K562 (cell line): ENCODE results near the gene CUL2. TPM values are rescaled to one million over a fixed set of nuclear protein-coding genes. Genes with fewer than 3 reads are reported as not detected.

ENCODE experiments used
- ATAC-seq: fragments of 200-7000 bp; cut with Tn5 transposase; 3 replicates; pipeline ENCODE4 v1.9.1; 2020; ENCODE audit warnings: moderate library complexity
- BruUV-seq: library from RNA; stranded (reverse); fragments of 400-500 nt; replicated peaks from 2 replicates; lab custom pipeline; 2021; lab: Mats Ljungman, UMichigan
- CTCF ChIA-PET: fragments of 300-600 bp; formaldehyde crosslinking; extraction: SDS; loops from one replicate; lab custom pipeline; 2021; ENCODE audit warnings: low intra/inter-chr PET ratio; lab: Yijun Ruan, JAX
- POLR2A ChIA-PET: fragments of 300-600, 350-650 bp; sonication (Branson Sonifier 250); formaldehyde crosslinking; extraction: SDS; loops from one replicate; lab custom pipeline; 2021; ENCODE audit warnings: antibody characterized with exemption, inconsistent platforms; lab: Yijun Ruan, JAX
- DNase-seq, 4 experiments: peaks; one replicate each; pipeline versions ENCODE4 v3.0.0 to v3.0.0-alpha.2; 2011 to 2018; ENCODE audit warnings: low spot score in 3 of 4, mixed read lengths in 3 of 4; ENCODE audit errors: extremely low read depth in 1 of 4
- FAIRE-seq: peaks from 2 replicates; lab custom pipeline; 2011; peaks lifted over from hg19 to GRCh38; lab: Jason Lieb, UNC
- H2AFZ ChIP-seq: 2 replicates; pipeline ENCODE4 v1.6.0; 2011; ENCODE audit warnings: low read depth, low read length, control low read depth, inconsistent platforms
- H3K27ac ChIP-seq: fragments of 200-600 bp; 3 replicates; pipeline ENCODE4 v1.8.0; 2011; ENCODE audit warnings: low read depth, mild to moderate bottlenecking, control low read depth, inconsistent platforms, low read length, moderate library complexity, mixed read lengths; ENCODE audit errors: extremely low read depth
- H3K27me3 ChIP-seq, 2 experiments: fragments of 300-600 bp in 1 of 2; 2 replicates in 1 of 2; 3 replicates in 1 of 2; pipeline versions ENCODE4 v1.6.0 to v1.8.0; 2011; ENCODE audit warnings: inconsistent platforms in 2 of 2, low read length in 2 of 2, mild to moderate bottlenecking in 1 of 2, mixed read lengths in 1 of 2, moderate library complexity in 1 of 2; ENCODE audit not compliant: control insufficient read depth in 2 of 2, insufficient read depth in 2 of 2
- H3K36me3 ChIP-seq: fragments of 300-600 bp; 3 replicates; pipeline ENCODE4 v1.8.0; 2011; ENCODE audit warnings: mild to moderate bottlenecking, low read length, inconsistent platforms; ENCODE audit not compliant: control insufficient read depth, insufficient read depth
- H3K4me1 ChIP-seq, 2 experiments: fragments of 200-600 bp in 1 of 2; replicated peaks in 1 of 2; 2 replicates in 1 of 2; 3 replicates in 1 of 2; pipeline versions ENCODE4 v1.5.1 to v1.8.0; 2011; ENCODE audit warnings: inconsistent platforms in 2 of 2, low read length in 2 of 2, mild to moderate bottlenecking in 1 of 2, mixed read lengths in 1 of 2, moderate library complexity in 1 of 2; ENCODE audit not compliant: control insufficient read depth in 2 of 2, insufficient read depth in 2 of 2
- H3K4me2 ChIP-seq: 2 replicates; pipeline ENCODE4 v1.6.1; 2011; ENCODE audit warnings: low read length, control low read depth, inconsistent platforms, mixed read lengths; ENCODE audit not compliant: insufficient read depth
- H3K4me3 ChIP-seq: fragments of 200-600 bp; sonication (generic), shearing (Covaris generic); 2 replicates; pipeline ENCODE4 v1.5.1; 2016; ENCODE audit warnings: control low read depth, inconsistent platforms
- H3K79me2 ChIP-seq: fragments of 200-600 bp; 3 replicates; pipeline ENCODE4 v1.8.0; 2011; ENCODE audit warnings: low read length, inconsistent platforms; ENCODE audit not compliant: control insufficient read depth, insufficient read depth
- H3K9ac ChIP-seq, 2 experiments: 2 replicates each; pipeline versions ENCODE4 v1.6.0 to v1.6.1; 2011; ENCODE audit warnings: low read depth in 2 of 2, low read length in 2 of 2, control low read depth in 1 of 2, inconsistent platforms in 1 of 2, mild to moderate bottlenecking in 1 of 2, mixed read lengths in 1 of 2; ENCODE audit not compliant: insufficient read depth in 1 of 2
- H3K9me1 ChIP-seq: one replicate; pipeline ENCODE4 v1.6.0; 2011; ENCODE audit warnings: inconsistent platforms, mild to moderate bottlenecking, low read length, moderate library complexity; ENCODE audit not compliant: control insufficient read depth, insufficient read depth
- H3K9me3 ChIP-seq: replicated peaks from 2 replicates; pipeline ENCODE4 v1.5.1; 2011; ENCODE audit warnings: low read depth, low read length, inconsistent platforms; ENCODE audit not compliant: control insufficient read depth, insufficient read depth
- H4K20me1 ChIP-seq: replicated peaks from 2 replicates; pipeline ENCODE4 v1.6.1; 2011; ENCODE audit warnings: low read length, inconsistent platforms, mixed read lengths; ENCODE audit not compliant: control insufficient read depth, insufficient read depth
- C11orf30 ChIP-seq: fragments of 450-650 bp; IDR thresholded peaks from 2 replicates; pipeline ENCODE4 v1.6.1; 2016; ENCODE audit warnings: low read depth, mild to moderate bottlenecking
- CREBBP ChIP-seq: IDR thresholded peaks from one replicate; pipeline ENCODE4 v1.6.1; 2012; ENCODE audit warnings: low read depth, mild to moderate bottlenecking, control low read depth, inconsistent platforms, low read length
- CTBP1 ChIP-seq: fragments of 450-650 bp; IDR thresholded peaks from 2 replicates; pipeline ENCODE4 v1.6.1; 2016; ENCODE audit warnings: borderline replicate concordance
- FOSL1 ChIP-seq: fragments of 200-800 bp; sonication (Bioruptor generic); conservative IDR thresholded peaks from 2 replicates; pipeline ENCODE4 v1.6.1; 2016; ENCODE audit warnings: missing genetic modification characterization, missing compliant biosample characterization
- MIER1 ChIP-seq: fragments of 450-650 bp; IDR thresholded peaks from 2 replicates; pipeline ENCODE4 v1.6.1; 2016; ENCODE audit warnings: antibody characterized with exemption, mild to moderate bottlenecking, low read depth
- NFE2 ChIP-seq: IDR thresholded peaks from 2 replicates; pipeline ENCODE4 v1.6.1; 2014; ENCODE audit warnings: antibody characterized with exemption, low read depth
- NFXL1 ChIP-seq: fragments of 450-650 bp; formaldehyde crosslinking; IDR thresholded peaks from 2 replicates; pipeline ENCODE4 v1.4.0; 2021; ENCODE audit warnings: mild to moderate bottlenecking
- NR2F6 ChIP-seq: fragments of 450-650 bp; formaldehyde crosslinking; IDR thresholded peaks from 2 replicates; pipeline ENCODE4 v1.4.0; 2020; ENCODE audit warnings: mild to moderate bottlenecking
- RBBP5 ChIP-seq: fragments of 200-600 bp; sonication (generic); IDR thresholded peaks from 2 replicates; pipeline ENCODE4 v1.6.1; 2012; ENCODE audit warnings: borderline replicate concordance, mild to moderate bottlenecking, low read length, control low read depth, inconsistent platforms; ENCODE audit not compliant: insufficient read depth, poor library complexity, severe bottlenecking
- RBFOX2 ChIP-seq: fragments of 200-400 bp; formaldehyde crosslinking; IDR thresholded peaks from 2 replicates; pipeline ENCODE4 v1.6.1; 2017; ENCODE audit warnings: low read depth, mild to moderate bottlenecking, low read length, moderate library complexity
- RFX5 ChIP-seq: IDR thresholded peaks from 2 replicates; pipeline ENCODE4 v1.6.1; 2011; ENCODE audit warnings: low read depth, mild to moderate bottlenecking, improper control_type of control experiment, low read length
- SMARCE1 ChIP-seq: fragments of 450-650 bp; IDR thresholded peaks from 2 replicates; pipeline ENCODE4 v1.7.1; 2016; ENCODE audit warnings: mild to moderate bottlenecking
- SRSF3 ChIP-seq: fragments of 200-400 bp; formaldehyde crosslinking; IDR thresholded peaks from 2 replicates; pipeline ENCODE4 v1.6.1; 2016; ENCODE audit warnings: mild to moderate bottlenecking, low read length, moderate library complexity; ENCODE audit not compliant: insufficient read depth
- TAF9B ChIP-seq: fragments of 450-650 bp; IDR thresholded peaks from 2 replicates; pipeline ENCODE4 v1.6.1; 2018; ENCODE audit warnings: mild to moderate bottlenecking; ENCODE audit not compliant: partially characterized antibody
- TBL1XR1 ChIP-seq, 2 experiments: IDR thresholded peaks; 2 replicates each; pipeline ENCODE4 v1.6.1; 2012; ENCODE audit warnings: improper control_type of control experiment in 2 of 2, low read length in 2 of 2, mild to moderate bottlenecking in 1 of 2
- ZBED1 ChIP-seq: IDR thresholded peaks from 2 replicates; pipeline ENCODE4 v1.6.1; 2014
- ZNF175 ChIP-seq: fragments of 200-800 bp; sonication (Bioruptor generic); IDR thresholded peaks from 2 replicates; pipeline ENCODE4 v1.6.1; 2016; ENCODE audit warnings: low read depth, mild to moderate bottlenecking, missing genetic modification characterization, missing compliant biosample characterization
- WGBS: fragments of 100-300 bp; shearing (Covaris generic); methylation state at CpG from one replicate; pipeline ENCODE4 v1.1.6; 2016; ENCODE audit warnings: low coverage, mixed read lengths; ENCODE audit not compliant: insufficient coverage; ENCODE audit errors: missing lambda C conversion rate; 5-methylcytosine and 5-hydroxymethylcytosine counted together
- in situ Hi-C: fragments of 300-500 bp; cut with MboI; formaldehyde crosslinking; loops from 4 replicates; pipeline ENCODE4 v1.15.0; 2018; ENCODE audit warnings: inconsistent platforms, mixed read lengths
- intact Hi-C: fragments of 100-400 bp; cut with micrococcal nuclease; formaldehyde crosslinking; loops from 2 replicates; pipeline ENCODE4 v1.14.2; 2022
- polyA plus RNA-seq, 8 experiments: library from polyadenylated mRNA; depleted of rRNA in 4 of 8; stranded (reverse) in 5 of 8; unstranded in 3 of 8; fragments of >200 nt; fragmentation: Nextera tagmentation in 2 of 8; fragmentation: Illumina TruSeq in 1 of 8; extraction: Ambion mirVana in 2 of 8; extraction: Trizol in 1 of 8; gene quantifications; 2 replicates each; pipeline versions ENCODE4 v1.2.1 to v1.2.3, GENCODE V29; 2011 to 2014; ENCODE audit warnings: inconsistent platforms in 1 of 8, missing spikeins in 1 of 8
- total RNA-seq, 7 experiments: library from RNA; depleted of rRNA in 6 of 7; stranded (reverse); fragments of >200 nt in 6 of 7; fragmentation: Illumina TruSeq in 2 of 7; extraction: Trizol in 2 of 7; gene quantifications; 2 replicates each; pipeline versions ENCODE4 v1.2.1 to v1.2.3, GENCODE V29; 2011 to 2021; ENCODE audit warnings: low replicate concordance in 1 of 7
- TF ChIP-seq, protein P1 (sequence below), 2 experiments: IDR thresholded peaks; 2 replicates each; pipeline ENCODE4 v1.6.1; 2011; ENCODE audit warnings: borderline replicate concordance in 1 of 2, control low read depth in 1 of 2, low read depth in 1 of 2, low read length in 1 of 2, mild to moderate bottlenecking in 1 of 2, mixed read lengths in 1 of 2, moderate library complexity in 1 of 2; ENCODE audit not compliant: insufficient read depth in 1 of 2, insufficient read length in 1 of 2, poor library complexity in 1 of 2, severe bottlenecking in 1 of 2; ENCODE audit errors: extremely low read depth in 1 of 2
- TF ChIP-seq, protein P2 (sequence below): fragments of 250-450 bp; sonication (Bioruptor Pico); IDR thresholded peaks from 2 replicates; pipeline ENCODE4 v1.5.0; 2020; ENCODE audit warnings: mild to moderate bottlenecking, borderline replicate concordance

Gene CUL2
- total and polyA plus RNA-seq, 9 of the 15 experiments (the other 6 are each of a cell fraction or from before 2014, with no cell fraction given): 17.3 to 46.3 (median 41.2) TPM

DNA sequence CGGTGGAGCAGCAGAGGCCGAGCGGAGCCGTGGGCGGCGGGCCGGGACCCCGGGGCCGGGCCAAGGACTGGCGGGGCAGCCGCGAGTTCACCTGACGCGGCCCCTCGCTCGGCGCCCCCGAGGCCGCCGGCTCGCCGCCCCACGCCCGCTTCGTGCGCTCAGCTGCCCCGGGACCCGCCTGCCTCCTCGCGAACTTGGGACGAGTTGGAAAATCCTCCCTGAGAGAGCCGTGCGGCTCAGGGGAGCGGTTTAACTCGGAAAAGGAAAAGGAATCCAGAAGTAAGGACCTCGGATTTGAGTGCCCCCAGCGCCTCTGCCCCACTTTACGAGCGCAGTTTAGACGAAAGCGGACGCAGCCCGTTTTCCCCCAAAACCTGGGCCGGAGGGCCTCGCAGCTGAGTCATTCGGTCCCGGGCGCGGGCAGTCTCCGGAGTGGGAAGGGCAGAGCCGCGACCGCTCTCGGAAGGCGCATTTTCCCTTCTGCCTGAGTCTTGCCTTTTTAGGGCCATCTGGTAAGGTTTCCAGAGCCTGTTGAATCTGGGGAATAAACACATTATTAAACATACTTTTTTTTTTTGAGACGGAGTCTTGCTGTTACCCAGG, 37.2 kb upstream of the CUL2 start:
- Histone ChIP-seq H3K27ac (peak overlapping the region; percentile 99), H3K4me2 (peak overlapping the region; percentile 92), H3K79me2 (peaks cover 48% of the 10 kb centered on the region), H3K9ac (peak overlapping the region; percentile 98 to 99), H3K4me3 (peak overlapping the region; percentile 95), H3K9me1 (no peaks in the 10 kb centered on the region), H4K20me1 (no peaks in the 10 kb centered on the region), H3K9me3 (no peaks in the 10 kb centered on the region), H3K36me3 (no peaks in the 10 kb centered on the region), H3K4me1 (peaks cover 17 to 22% of the 10 kb centered on the region in 2 experiments), H2AFZ (peak overlapping the region; percentile 80), H3K27me3 (no peaks in the 10 kb centered on the region)
- intact Hi-C loops (loop anchor here (10.0 kb wide), 4 partner anchors 133 to 507 kb away; partner anchors contain the start of gene GJD4), in situ Hi-C loops (no loop called here)
- BruUV-seq: TSS peak; percentile 50
- ATAC-seq (peak; percentile 18), FAIRE-seq (no peak), DNase-seq (peak; percentile 43 to 67 (median 47))
- ChIA-PET POLR2A (interaction anchor here (0.8 to 3.7 kb wide), 12 partner anchors 10 to 406 kb away, joined by 3 to 24 read pairs (median 4); partner anchors contain the start of gene CUL2), CTCF (interaction anchor here (1.0 kb wide), 1 partner anchor 68 kb away, joined by 5 read pairs; no protein-coding TSS in a partner anchor)
- WGBS: 0% methylated on average over 38 of the region's 56 CpGs
- TF ChIP-seq NFXL1 (CRISPR knock-in tag) (no peak), ZBED1 (no peak), NFE2 (peak; percentile 76), TBL1XR1 (IDR thresholded peaks at IDR 0.05; ENCODE audit: low read length in 2 of 2) (no peak), MIER1 (no peak), CREBBP (no peak), NR2F6 (no peak), CTBP1 (0 out of 2 replicates have a peak, but pooled peaks have one; percentile 26), TAF9B (peak; percentile 19), RFX5 (no peak), C11orf30 (peak; percentile 42; the same call in 1 of the 2 replicates), SRSF3 (no peak), SMARCE1 (0 out of 2 replicates have a peak, but pooled peaks have one; percentile 48), RBBP5 (peak; percentile 55), FOSL1 (tag) (peak; percentile 60; the same call in 1 of the 2 replicates), RBFOX2 (peak; percentile 84), ZNF175 (CRISPR knock-in tag) (peak; percentile 71; the same call in 1 of the 2 replicates)
- TF ChIP-seq, protein P1, sequence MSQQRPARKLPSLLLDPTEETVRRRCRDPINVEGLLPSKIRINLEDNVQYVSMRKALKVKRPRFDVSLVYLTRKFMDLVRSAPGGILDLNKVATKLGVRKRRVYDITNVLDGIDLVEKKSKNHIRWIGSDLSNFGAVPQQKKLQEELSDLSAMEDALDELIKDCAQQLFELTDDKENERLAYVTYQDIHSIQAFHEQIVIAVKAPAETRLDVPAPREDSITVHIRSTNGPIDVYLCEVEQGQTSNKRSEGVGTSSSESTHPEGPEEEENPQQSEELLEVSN (IDR thresholded peaks at IDR 0.05; ENCODE audit: borderline replicate concordance in 1 of 2, extremely low read depth in 1 of 2, insufficient read depth in 1 of 2, insufficient read length in 1 of 2, low read depth in 1 of 2, low read length in 1 of 2, poor library complexity in 1 of 2, severe bottlenecking in 1 of 2): peak in 1 of 2 experiments; percentile 9
- TF ChIP-seq, protein P2, sequence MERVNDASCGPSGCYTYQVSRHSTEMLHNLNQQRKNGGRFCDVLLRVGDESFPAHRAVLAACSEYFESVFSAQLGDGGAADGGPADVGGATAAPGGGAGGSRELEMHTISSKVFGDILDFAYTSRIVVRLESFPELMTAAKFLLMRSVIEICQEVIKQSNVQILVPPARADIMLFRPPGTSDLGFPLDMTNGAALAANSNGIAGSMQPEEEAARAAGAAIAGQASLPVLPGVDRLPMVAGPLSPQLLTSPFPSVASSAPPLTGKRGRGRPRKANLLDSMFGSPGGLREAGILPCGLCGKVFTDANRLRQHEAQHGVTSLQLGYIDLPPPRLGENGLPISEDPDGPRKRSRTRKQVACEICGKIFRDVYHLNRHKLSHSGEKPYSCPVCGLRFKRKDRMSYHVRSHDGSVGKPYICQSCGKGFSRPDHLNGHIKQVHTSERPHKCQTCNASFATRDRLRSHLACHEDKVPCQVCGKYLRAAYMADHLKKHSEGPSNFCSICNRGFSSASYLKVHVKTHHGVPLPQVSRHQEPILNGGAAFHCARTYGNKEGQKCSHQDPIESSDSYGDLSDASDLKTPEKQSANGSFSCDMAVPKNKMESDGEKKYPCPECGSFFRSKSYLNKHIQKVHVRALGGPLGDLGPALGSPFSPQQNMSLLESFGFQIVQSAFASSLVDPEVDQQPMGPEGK (CRISPR knock-in tag): no peak
